Endometrial microvascular endothelial cells (primary cell): ENCODE results near the gene HMX3. TPM values are rescaled to one million over a fixed set of nuclear protein-coding genes. Genes with fewer than 3 reads are reported as not detected.

Experiments
- in situ Hi-C: cut with HindIII; loops from 2 replicates; pipeline ENCODE4 v1.10.0; 2017; ENCODE audit warnings: low sequenced_read_pairs, low pct_unique_long_range_greater_than_20kb; ENCODE audit errors: inconsistent ontology term
- total RNA-seq: library from RNA; depleted of rRNA; stranded (reverse); fragments of >200 nt; gene quantifications from one replicate; pipeline ENCODE4 v1.2.3, GENCODE V29; 2015; ENCODE audit errors: inconsistent ontology term

Gene HMX3
- total RNA-seq, 1 donor from 2014 or later, result not detected

DNA sequence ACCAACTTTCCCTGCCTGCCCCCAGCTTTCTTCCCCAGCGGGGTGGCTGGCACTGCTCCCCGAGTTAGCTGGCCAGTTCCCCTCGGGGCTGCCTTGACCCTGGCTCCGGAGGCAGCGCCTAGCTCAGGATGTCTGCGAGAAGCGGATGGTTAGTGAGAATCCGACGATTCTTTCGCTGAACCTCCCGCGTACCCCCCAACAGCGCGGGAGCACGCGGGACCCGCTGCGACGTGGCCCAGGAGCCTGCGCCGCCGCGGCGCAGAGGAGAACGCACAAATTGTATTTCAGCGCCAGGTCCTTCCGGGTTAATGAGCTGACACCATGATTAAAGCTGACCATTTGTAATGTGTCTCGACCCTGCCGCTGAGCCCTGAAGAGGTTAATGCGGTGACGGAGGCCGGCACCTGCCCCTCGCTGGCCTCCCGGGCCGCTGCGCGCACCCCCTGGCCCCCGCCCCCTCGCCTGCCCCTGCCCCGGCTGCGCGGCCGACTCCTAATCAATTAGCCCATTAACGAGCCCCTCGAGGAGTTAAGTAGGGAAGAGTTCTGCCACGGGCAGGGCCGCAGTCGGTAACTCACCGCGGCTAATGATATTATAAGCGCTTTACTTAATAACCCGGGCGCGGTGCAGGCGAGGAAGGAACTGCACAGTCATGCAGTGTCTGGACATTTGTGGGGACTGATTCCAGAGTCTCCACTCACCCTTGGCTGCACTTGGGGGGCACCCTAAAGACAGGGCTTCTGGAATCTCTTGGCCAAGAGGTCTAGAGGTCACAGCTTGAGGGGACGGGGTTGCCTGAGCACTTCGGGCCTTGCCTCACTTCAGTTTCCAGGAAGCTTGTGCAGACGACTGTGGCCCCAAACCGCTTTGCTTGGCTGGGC lies 10.5 kb downstream of the HMX3 start:
- in situ Hi-C loops, result no loop called here

DNA sequence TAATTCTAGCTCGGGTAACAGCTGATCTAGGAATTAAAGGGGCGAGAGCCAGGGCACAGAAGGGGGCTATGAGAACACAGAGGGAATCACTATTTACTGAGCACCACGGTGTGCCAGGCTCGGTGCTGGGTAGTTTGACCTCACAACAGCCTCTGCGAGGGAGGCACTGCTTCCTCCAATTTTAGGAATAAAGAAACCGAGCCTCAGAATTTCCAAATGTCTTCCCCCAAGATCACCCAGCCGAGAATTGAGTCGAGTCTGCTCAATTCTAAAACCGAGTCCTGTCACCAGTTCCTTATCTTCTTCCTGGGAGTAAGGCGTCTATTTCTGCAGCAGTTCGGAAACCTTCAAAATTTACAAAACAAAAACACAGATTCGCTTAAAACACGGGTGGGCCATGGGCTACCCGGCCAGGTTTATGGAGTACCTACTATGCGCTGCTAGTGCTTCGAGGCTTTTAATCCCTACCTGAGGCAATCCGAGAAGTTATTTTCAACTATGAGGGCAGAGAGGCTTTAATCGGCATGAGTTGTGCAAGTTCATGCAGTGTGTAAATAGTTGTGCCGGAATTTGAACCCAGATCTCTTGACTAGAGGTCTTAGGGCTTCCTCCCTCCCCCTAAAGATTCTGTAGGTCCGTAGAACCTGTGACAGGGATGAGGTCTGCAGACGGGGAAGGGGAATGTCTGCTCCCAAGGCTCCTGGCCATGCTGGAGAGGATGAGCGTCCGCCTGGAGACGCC lies 11.3 kb downstream of the HMX3 start:
- in situ Hi-C loops, result no loop called here

DNA sequence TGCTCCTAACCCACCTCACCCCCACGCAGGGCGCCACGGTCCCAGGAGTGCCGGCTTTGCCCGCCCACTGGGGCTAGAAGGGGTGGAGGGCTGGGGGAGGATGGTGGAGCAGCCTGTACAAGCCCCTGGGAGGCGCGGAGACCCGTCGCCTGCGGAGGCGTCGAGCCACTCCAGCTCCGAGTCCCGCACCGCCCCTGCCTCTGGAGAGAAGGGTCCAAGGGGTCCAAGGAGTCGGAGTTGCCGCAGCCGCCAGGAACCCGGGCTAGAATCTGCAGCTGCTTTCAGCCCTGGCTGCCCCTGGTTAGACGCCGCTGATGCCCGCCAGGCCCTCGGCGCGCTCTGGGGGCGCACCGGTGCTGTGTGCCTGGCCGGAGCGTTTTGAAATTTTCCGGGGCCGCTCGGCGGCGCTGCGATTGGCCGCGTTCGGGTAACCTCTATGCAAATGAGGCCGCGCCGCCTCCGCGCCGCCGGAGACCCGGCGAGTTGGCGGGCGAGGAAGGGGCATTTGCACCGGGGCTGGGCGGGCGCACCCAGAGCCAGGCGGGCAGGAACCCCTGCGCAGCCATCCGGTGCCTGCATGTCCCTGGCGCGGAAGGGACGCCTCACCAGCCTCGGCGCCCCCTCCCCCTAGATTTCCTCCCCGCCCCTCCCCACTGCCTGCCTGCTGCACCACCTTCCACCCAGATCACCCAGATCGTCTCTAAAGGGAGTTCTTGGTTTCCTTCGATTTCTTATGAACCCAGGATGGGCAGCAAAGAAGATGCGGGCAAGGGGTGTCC lies 12.1 kb downstream of the HMX3 start, which contains the start of gene HMX2:
Gene HMX2 (plus strand): TSS at position 502 of the 779 bp plus-strand sequence. CDS start 243 bp downstream, at position 745.
- in situ Hi-C loops, result no loop called here

DNA sequence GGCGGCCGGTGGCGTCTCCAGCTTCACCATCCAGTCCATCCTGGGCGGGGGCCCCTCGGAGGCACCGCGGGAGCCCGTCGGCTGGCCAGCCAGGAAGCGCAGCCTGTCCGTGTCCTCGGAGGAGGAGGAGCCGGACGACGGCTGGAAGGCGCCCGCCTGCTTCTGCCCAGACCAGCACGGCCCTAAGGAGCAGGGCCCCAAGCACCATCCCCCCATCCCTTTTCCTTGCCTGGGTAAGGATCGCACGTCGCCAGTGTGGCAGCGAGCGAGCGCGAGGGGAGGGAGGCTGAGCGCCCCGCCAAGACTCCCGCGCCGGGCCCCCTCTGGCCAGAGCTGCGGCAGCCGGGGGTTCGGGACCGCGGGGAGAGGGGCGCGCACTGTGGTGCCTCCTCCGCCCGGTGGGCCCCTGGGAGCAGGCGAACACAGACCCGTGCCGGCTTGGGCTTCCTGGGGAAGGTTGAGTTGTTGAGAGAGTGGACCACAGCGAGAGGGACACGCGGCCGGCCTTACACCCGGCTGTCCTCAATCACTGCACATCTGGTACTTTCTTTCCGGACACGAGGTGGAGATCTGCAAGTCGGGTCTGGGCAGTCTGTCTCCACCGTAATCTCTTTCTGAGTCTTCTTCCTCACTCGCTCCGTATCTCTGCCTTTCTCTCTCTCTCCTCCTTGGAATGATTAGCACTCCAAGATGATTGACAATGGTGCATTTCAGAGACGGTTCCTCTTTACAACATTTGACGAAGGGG lies 12.8 kb downstream of the HMX3 start:
- in situ Hi-C loops, result no loop called here

DNA sequence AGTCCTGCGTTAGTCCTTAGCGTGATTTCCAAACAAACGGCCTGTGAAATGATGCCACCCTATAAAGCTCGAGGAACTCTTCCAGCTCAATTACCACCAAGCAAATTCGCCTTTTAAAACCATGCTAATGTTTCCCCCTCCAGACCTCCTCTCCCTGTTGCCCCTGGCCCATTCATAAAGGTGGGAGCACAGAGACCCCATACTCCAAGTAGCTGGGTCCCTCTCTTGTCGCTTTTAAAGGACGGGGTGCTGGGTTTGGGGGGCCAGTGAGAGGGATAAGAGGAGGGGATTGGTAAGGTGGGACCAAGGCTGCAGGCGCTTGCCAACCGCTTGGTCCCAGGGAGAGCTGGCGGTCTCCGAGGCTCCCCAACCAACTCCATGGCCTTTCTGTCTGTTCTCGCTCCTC lies 13.4 kb downstream of the HMX3 start:
- in situ Hi-C loops, result no loop called here

DNA sequence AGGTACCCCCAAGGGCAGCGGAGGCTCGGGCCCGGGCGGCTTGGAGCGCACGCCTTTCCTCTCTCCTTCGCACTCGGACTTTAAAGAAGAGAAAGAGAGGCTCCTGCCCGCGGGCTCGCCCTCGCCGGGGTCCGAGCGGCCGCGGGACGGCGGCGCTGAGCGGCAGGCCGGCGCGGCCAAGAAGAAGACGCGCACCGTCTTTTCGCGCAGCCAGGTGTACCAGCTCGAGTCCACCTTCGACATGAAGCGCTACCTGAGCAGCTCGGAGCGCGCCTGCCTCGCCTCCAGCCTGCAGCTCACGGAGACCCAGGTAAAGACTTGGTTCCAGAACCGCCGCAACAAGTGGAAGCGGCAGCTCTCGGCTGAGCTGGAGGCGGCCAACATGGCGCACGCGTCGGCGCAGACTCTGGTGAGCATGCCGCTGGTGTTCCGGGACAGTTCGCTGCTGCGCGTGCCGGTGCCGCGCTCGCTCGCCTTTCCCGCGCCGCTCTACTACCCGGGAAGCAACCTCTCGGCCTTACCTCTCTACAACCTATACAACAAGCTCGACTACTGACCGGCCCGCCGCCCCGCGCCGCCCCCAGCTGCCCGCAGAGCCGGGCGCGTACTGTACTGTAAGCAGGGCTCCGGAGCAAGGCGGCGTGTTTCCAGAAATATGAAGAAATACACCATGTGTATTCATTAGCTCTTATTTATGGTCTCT lies 13.9 kb downstream of the HMX3 start:
- in situ Hi-C loops, result no loop called here

DNA sequence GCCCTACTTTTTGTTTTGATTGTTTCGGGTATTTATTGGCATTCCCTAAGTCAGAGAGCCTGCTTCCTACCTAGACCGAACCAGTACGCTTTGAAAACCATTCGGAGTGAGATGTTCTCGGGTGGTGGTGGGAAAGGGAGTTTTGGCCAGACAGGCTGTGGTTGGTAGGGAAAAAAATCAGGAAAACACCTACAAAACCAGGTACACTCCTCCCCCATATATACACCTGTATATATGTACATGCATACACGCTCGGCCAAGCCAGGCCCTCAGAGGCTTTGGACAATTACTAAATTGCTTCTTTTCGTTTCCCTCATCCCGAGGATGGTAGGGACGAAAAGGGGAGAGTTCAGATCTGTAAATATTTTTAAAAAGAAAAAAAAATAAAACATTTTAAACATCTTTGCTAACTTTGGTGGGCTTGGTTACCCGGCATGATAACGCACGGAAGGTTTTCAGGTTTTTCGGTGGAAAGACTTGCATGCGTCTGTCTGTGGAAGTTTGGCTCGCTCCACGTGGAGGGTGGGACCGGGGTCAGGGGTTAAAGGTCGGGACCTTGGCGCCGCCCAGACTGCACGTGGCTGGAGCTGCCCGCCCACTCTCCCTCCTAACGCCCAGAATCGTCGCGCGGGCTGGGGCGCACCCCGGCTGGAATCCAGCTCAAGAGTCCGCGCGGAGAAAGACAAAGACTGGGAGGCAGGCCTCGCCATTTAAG lies 14.7 kb downstream of the HMX3 start:
- in situ Hi-C loops, result no loop called here

DNA sequence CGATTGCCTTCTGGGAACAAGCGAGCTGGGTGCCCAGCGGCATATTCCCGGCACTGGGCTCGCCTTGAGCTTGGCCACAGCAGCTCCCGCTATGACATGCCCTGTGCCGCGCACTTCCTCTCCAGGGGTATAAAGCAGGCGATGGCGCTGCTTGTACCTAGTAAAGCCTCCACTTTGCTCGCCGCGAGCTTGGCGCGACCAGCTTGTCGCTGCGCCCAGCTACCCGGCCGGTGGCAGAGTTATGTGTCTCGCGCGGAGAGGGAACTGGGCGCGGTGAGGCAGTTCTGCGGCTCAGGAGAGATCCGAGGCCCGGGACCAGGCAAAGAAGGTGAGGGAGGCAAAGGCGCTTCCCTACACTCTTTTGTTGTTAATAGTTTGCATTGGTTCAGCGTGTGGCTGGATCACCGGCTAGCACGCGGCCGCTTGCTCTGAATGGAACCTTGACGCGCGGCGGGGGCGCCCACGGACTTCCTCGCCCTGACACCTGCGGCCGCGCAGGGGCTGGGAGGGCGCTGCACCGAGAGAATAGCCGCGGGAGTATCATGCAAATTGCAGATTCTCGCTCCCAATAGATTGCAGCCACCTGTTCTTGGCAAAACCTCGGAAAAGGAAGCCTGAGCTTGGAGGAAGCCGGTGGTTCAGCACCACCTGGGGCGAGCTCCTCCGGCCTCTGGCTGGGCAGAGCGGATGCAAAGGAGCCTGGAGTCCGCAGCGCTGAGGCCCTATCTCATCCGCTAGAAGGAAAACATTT lies 15.4 kb downstream of the HMX3 start:
- in situ Hi-C loops, result no loop called here

DNA sequence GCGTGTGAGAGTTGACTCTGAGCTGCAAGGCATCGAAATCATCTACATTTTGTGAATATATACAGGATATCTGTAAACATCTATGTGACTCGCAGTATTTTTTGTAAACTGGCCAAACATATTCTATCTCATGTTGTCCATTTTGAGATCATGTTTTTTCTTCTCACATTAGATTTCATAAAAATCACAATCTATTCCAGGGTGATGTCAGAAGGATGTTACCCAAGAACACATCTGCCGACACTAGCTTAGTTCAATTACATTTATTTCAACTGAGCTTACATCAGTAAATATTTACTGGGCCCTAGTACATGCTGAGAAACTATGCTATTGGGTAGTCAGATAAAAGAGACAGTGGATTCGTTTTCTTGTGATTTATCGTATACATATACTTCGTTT lies 16.0 kb downstream of the HMX3 start:
- in situ Hi-C loops, result no loop called here

DNA sequence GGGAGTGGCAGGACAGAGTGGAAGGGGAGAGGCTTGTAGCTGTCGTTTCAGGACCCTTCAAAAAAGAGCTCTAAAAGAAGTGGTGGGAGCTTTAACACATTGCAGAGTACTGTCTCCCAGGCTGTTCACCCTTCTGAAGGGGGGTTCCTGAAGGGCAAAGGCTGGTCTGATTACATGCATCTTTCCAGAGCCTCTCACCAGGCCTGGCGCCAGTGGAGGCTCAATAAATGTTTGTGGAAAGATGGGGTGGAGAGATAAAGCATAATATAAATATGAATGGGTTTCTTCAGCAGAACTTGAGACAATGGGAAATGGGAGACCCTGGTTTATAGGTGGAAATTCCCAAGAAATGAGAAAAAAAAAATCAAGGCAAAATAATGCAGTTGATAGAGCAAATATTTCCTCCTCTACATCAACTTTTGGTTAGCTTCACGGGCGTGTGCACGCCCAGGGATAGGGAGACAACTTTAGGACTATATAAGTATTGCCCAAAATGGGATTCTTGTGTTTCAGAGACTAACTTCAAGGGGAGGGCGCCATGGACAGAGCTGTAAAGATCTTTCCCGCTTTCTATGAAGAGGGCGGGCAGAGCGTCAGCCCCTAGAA lies 17.8 kb downstream of the HMX3 start:
- in situ Hi-C loops, result no loop called here

DNA sequence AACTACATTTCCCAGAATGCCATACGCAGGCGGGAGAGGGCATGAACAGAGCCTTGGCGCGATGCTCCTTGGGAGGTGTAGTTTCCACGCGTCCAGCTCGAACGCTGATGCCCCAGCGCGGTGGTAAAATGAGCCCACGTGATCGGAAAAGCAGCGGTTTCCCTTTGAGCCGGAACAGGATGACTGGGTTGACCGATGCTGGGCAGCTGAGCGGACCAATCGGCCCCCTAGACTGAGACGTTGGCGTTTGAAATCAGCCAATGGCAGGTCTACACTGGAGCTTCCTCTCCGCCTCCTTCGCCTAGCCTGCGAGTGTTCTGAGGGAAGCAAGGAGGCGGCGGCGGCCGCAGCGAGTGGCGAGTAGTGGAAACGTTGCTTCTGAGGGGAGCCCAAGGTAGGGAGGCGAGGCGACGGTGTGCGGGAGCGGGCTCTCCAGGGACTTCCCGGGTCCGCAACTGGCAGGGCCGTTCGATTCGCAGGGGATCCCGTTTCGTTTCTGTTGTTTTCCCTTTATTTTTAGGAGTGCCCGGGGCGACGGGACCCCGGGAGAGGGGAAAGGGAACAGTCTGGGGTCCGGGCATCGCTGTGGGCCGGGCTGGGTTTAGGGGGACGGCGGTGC lies 18.4 kb downstream of the HMX3 start, which contains the start of gene BUB3:
Gene BUB3 (plus strand): TSS at position 311 of the 619 bp plus-strand sequence. CDS start 516 bp downstream, outside the sequence.
- in situ Hi-C loops, result no loop called here

DNA sequence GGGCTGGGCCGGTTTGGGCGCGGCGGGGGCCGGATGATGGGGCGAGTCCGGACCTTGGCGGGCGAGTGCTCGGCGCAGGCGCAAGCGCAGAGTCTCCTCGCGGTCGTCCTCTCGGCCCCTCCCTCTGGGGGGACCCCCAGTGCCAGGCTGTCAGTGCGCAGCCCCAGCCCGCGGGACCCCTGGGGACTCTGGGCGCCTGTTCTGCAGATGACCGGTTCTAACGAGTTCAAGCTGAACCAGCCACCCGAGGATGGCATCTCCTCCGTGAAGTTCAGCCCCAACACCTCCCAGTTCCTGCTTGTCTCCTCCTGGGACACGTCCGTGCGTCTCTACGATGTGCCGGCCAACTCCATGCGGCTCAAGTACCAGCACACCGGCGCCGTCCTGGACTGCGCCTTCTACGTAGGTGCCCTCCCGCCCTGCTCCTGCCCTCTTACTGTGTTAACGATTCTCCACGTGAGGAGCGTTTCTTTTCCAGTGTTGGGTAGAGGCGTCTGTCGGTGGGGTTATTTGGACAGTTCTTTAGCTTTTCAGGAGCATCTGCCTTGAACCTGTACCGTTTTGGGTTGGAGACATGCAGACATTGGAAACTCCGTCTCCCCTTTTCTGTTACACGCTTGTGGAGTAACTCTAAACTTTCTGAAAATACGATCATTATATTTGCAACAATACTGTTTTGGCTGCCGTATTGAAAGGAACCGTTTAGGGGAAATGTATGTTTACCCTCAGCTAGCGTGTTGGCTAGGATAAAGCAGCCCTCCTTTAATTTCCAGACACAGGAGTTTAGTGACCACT lies 19.1 kb downstream of the HMX3 start:
- in situ Hi-C loops, result no loop called here

DNA sequence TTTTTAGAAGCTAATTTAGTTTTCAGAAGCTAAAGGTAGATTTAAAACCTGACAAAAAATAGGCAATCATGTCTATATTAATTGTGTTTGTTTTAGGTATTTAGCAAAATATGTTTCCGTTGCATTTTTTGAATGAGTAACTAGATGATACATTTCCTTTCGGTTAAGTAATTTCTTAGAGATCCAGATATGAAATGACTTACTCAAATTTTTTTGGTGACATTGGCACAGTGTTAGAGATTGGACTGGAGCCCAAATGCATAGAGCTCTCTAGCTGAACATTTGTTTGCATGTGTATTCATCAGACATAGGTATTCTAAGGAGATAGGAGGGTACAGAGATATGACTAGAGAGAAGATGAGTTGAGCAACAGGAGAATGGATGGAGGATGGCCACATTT lies 20.3 kb downstream of the HMX3 start:
- in situ Hi-C loops, result no loop called here

DNA sequence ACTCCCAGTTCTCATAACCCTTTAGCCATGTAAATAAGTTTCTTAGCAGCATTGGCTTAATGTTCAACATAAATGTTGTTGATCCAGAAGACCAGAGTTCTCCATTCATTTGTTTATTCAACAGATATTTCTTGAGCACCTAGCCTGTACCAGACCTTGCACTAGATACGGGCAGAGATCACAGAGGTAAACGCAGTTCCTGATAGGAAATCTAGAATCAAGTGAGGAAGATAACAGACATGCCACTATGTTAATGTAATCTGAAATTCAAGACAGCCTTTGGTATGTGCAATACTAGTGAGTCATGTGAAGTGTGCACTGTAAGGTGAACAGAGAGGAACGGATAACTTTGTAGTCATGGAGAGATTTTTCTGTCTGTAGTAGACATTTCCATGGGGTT lies 21.4 kb downstream of the HMX3 start:
- in situ Hi-C loops, result no loop called here

DNA sequence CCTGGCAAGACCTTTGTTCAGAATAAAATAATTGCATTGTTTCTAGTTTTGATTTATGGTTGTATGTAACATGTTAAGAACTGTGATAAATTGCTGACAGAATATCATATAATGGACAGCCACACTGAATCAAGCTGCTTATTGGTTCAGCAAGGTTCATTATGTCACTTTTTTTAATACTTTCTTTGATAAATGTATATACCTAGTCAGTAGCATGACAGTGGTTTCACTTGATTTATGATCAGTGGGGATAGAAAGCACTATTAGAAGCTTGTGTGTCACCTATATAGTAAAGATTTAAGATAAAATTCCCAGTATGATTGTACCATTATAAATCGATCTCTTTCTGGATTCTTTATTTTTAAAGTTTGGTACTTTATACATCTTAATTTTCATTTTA lies 22.9 kb downstream of the HMX3 start:
- in situ Hi-C loops, result no loop called here
